ENCODE data around the gene ANKRD11. TPM values are rescaled to one million over a fixed set of nuclear protein-coding genes. Genes with fewer than 3 reads are reported as not detected.
A peak's percentile ranks its signal among the peaks of the same experiment; 100 is the strongest.

Gene ANKRD11
- total RNA-seq, 1 donor from 2014 or later = 164 TPM

GRCh38 chr16:89511374-89511773 is 21.0 kb upstream of the ANKRD11 start:
- H3K4me1 Mint-ChIP-seq = peaks cover 11% of the 10 kb centered on the region
- peaks cover 5% of the 10 kb centered on the region for H3K36me3 Mint-ChIP-seq (ENCODE audit: low read depth)
- no peak overlapping the region for H3K27ac Mint-ChIP-seq (ENCODE audit: unreplicated experiment)
- H3K9me3 Mint-ChIP-seq = no peaks in the 10 kb centered on the region
- TF ChIP-seq CTCF (conservative IDR thresholded peaks at IDR 0.05) = no peak
- H3K4me3 Mint-ChIP-seq = peak overlapping the region; percentile 77
- DNase-seq (ENCODE audit: low read depth, low spot score) = no peak
- H3K27me3 Mint-ChIP-seq (ENCODE audit: low read depth) = no peaks in the 10 kb centered on the region

GRCh38 chr16:89510526-89510925 is 20.2 kb upstream of the ANKRD11 start:
- no peak for TF ChIP-seq CTCF (conservative IDR thresholded peaks at IDR 0.05)
- Mint-ChIP-seq H3K4me1 (peaks cover 17% of the 10 kb centered on the region), H3K4me3 (peak overlapping the region; percentile 77), H3K27me3 (ENCODE audit: low read depth) (no peaks in the 10 kb centered on the region), H3K36me3 (ENCODE audit: low read depth) (peaks cover 5% of the 10 kb centered on the region), H3K27ac (ENCODE audit: unreplicated experiment) (no peak overlapping the region), H3K9me3 (no peaks in the 10 kb centered on the region)
- DNase-seq (ENCODE audit: low read depth, low spot score) = no peak

GRCh38 chr16:89507834-89508590 is 17.7 kb upstream of the ANKRD11 start, which contains the start of gene SPG7:
SPG7 (plus strand) TSS chr16:89508403; CDS start chr16:89508418, 15 bp downstream.
- peak within 1 kb of the TSS; percentile 92 for H3K27ac Mint-ChIP-seq (ENCODE audit: unreplicated experiment)
- peak; percentile 82 for DNase-seq (ENCODE audit: low read depth, low spot score)
- no peaks in the 10 kb centered on the region for H3K36me3 Mint-ChIP-seq (ENCODE audit: low read depth)
- peak within 1 kb of the TSS; percentile 99 for H3K4me3 Mint-ChIP-seq
- H3K9me3 Mint-ChIP-seq = no peaks in the 10 kb centered on the region
- peaks cover 24% of the 10 kb centered on the region for H3K4me1 Mint-ChIP-seq
- TF ChIP-seq CTCF (conservative IDR thresholded peaks at IDR 0.05) = no peak
- no peaks in the 10 kb centered on the region for H3K27me3 Mint-ChIP-seq (ENCODE audit: low read depth)

- peaks cover 24% of the 10 kb centered on the region for H3K4me1 Mint-ChIP-seq
- H3K27ac Mint-ChIP-seq (ENCODE audit: unreplicated experiment) = no peak overlapping the region
- H3K36me3 Mint-ChIP-seq (ENCODE audit: low read depth) = no peaks in the 10 kb centered on the region
- peak overlapping the region; percentile 83 for H3K4me3 Mint-ChIP-seq
- H3K27me3 Mint-ChIP-seq (ENCODE audit: low read depth) = no peaks in the 10 kb centered on the region
- TF ChIP-seq CTCF (conservative IDR thresholded peaks at IDR 0.05) = no peak
- no peaks in the 10 kb centered on the region for H3K9me3 Mint-ChIP-seq
- DNase-seq (ENCODE audit: low read depth, low spot score) = no peak
Measured at GRCh38 chr16:89507214-89507833, 17.0 kb upstream of the ANKRD11 start.

- Mint-ChIP-seq H3K9me3 (no peaks in the 10 kb centered on the region), H3K4me3 (peak overlapping the region; percentile 83), H3K27ac (ENCODE audit: unreplicated experiment) (no peak overlapping the region), H3K27me3 (ENCODE audit: low read depth) (no peaks in the 10 kb centered on the region), H3K36me3 (ENCODE audit: low read depth) (no peaks in the 10 kb centered on the region), H3K4me1 (peaks cover 24% of the 10 kb centered on the region)
- TF ChIP-seq CTCF (conservative IDR thresholded peaks at IDR 0.05) = no peak
- no peak for DNase-seq (ENCODE audit: low read depth, low spot score)
Measured at GRCh38 chr16:89506791-89507191, 16.4 kb upstream of the ANKRD11 start.
